Small intestine (tissue), 7 donors: ENCODE results near the gene KCMF1. TPM values are rescaled to one million over a fixed set of nuclear protein-coding genes. Genes with fewer than 3 reads are reported as not detected.

Experiments used
- DNase-seq, 2 donors: peaks; one replicate each; pipeline versions ENCODE4 v3.0.0 to v3.0.0-alpha.2; 2013
- FAIRE-seq: peaks from 2 replicates; lab custom pipeline; 2012; peaks lifted over from hg19 to GRCh38; lab: Jason Lieb, UNC
- H3K27ac ChIP-seq, 3 donors: one replicate each; pipeline ENCODE4 v1.5.1; 2013; ENCODE audit warnings: low read length in 2 of 3, mild to moderate bottlenecking in 2 of 3, control low read depth in 1 of 3, inconsistent platforms in 1 of 3, low read depth in 1 of 3, moderate library complexity in 1 of 3
- H3K27me3 ChIP-seq, 3 donors: one replicate each; pipeline ENCODE4 v1.6.1; 2013; ENCODE audit warnings: low read length in 3 of 3, inconsistent platforms in 1 of 3; ENCODE audit not compliant: control insufficient read depth in 3 of 3, insufficient read depth in 3 of 3
- H3K36me3 ChIP-seq, 3 donors: one replicate each; pipeline ENCODE4 v1.6.1; 2013; ENCODE audit warnings: low read length in 3 of 3, inconsistent platforms in 1 of 3, low read depth in 1 of 3, mild to moderate bottlenecking in 1 of 3, moderate library complexity in 1 of 3; ENCODE audit not compliant: control insufficient read depth in 3 of 3, insufficient read depth in 2 of 3
- H3K4me1 ChIP-seq, 3 donors: one replicate each; pipeline ENCODE4 v1.6.1; 2013; ENCODE audit warnings: low read length in 2 of 3, inconsistent platforms in 1 of 3, low read depth in 1 of 3, mild to moderate bottlenecking in 1 of 3, moderate library complexity in 1 of 3; ENCODE audit not compliant: control insufficient read depth in 3 of 3, insufficient read depth in 2 of 3
- H3K4me3 ChIP-seq, 3 donors: one replicate each; pipeline ENCODE4 v1.5.1; 2013; ENCODE audit warnings: low read length in 3 of 3, control low read depth in 1 of 3, inconsistent platforms in 1 of 3, low read depth in 1 of 3, mild to moderate bottlenecking in 1 of 3, moderate library complexity in 1 of 3
- H3K9me3 ChIP-seq, 2 donors: one replicate each; pipeline ENCODE4 v1.6.1; 2013; ENCODE audit warnings: low read depth in 1 of 2, low read length in 1 of 2; ENCODE audit not compliant: control insufficient read depth in 2 of 2, insufficient read depth in 1 of 2
- WGBS, 3 donors: extraction: QIAGEN DNeasy Blood & Tissue Kit; methylation state at CpG; one replicate each; pipeline ENCODE4 v1.1.7; 2013; 5-methylcytosine and 5-hydroxymethylcytosine counted together
- polyA plus RNA-seq, 4 donors: library from polyadenylated mRNA; stranded (reverse) in 3 of 4; unstranded in 1 of 4; fragments of 200-250 nt in 3 of 4; fragments of 120-200 nt in 1 of 4; gene quantifications; one replicate each; pipeline versions ENCODE4 v1.2.1 to v1.2.3, GENCODE V29; 2013
- donor health status: healthy with polysubstance abuse.
- donor health status: control.
- donor health status: control.
- donor health status: Bipolar disorder and iron deficiency.
- donor health status: healthy.

KCMF1 gene
- polyA plus RNA-seq, 4 donors, result 31.9 to 58.9 (median 44.8) TPM

GRCh38 chr2:84959095-84959565 lies 11.8 kb upstream of the KCMF1 start:
- 78 to 91% (median 81%) methylated on average over 10 of the region's 10 CpGs for WGBS, 3 donors
- H3K4me3 ChIP-seq, result no peak overlapping the region
- H3K27me3 ChIP-seq, result no peaks in the 10 kb centered on the region
- H3K36me3 ChIP-seq, result peaks cover 0 to 3% (median 0%) of the 10 kb centered on the region in 3 donors
- DNase-seq, result peak in 1 of 2 donors; percentile 42
- H3K27ac ChIP-seq, result peak overlapping the region in 2 of 3 donors; percentile 34 to 66
- no peaks in the 10 kb centered on the region for H3K9me3 ChIP-seq
- no peak for FAIRE-seq
- peaks cover 0 to 7% (median 7%) of the 10 kb centered on the region in 3 donors for H3K4me1 ChIP-seq

GRCh38 chr2:84959566-84960506 lies 11.1 kb upstream of the KCMF1 start:
- Histone ChIP-seq H3K4me3 (no peak overlapping the region), H3K4me1 (peaks cover 0 to 7% (median 7%) of the 10 kb centered on the region in 3 donors), H3K36me3 (peaks cover 0 to 6% (median 0%) of the 10 kb centered on the region in 3 donors), H3K9me3 (no peaks in the 10 kb centered on the region), H3K27me3 (no peaks in the 10 kb centered on the region), H3K27ac (no peak overlapping the region)
- DNase-seq, result no peak
- 52 to 63% (median 60%) methylated on average over 5 of the region's 5 CpGs for WGBS, 3 donors
- FAIRE-seq, result no peak

GRCh38 chr2:84962917-84963316 lies 8.0 kb upstream of the KCMF1 start:
- Histone ChIP-seq H3K36me3 (peaks cover 0 to 19% (median 0%) of the 10 kb centered on the region in 3 donors), H3K4me3 (no peak overlapping the region), H3K27ac (no peak overlapping the region), H3K9me3 (no peaks in the 10 kb centered on the region), H3K4me1 (peaks cover 0 to 7% (median 4%) of the 10 kb centered on the region in 3 donors), H3K27me3 (no peaks in the 10 kb centered on the region)
- WGBS, 3 donors, result 87 to 93% (median 90%) methylated on average over 4 of the region's 4 CpGs
- DNase-seq (no peak), FAIRE-seq (no peak)

- Histone ChIP-seq H3K36me3 (peaks cover 0 to 19% (median 0%) of the 10 kb centered on the region in 3 donors), H3K4me1 (peaks cover 0 to 7% (median 0%) of the 10 kb centered on the region in 3 donors), H3K9me3 (no peaks in the 10 kb centered on the region), H3K4me3 (no peak overlapping the region), H3K27me3 (no peaks in the 10 kb centered on the region), H3K27ac (no peak overlapping the region)
- DNase-seq (peak in 1 of 2 donors; percentile 10), FAIRE-seq (no peak)
- WGBS, 3 donors, result 24 to 66% (median 46%) methylated on average over 2 of the region's 2 CpGs
Measured at GRCh38 chr2:84963323-84963691, 7.7 kb upstream of the KCMF1 start.

- H3K9me3 ChIP-seq, result no peaks in the 10 kb centered on the region
- FAIRE-seq (no peak), DNase-seq (peak; percentile 64 to 93)
- no peak overlapping the region for H3K4me3 ChIP-seq
- no peaks in the 10 kb centered on the region for H3K27me3 ChIP-seq
- WGBS, 3 donors, result 66 to 79% (median 78%) methylated on average over 9 of the region's 9 CpGs
- peaks cover 0 to 10% (median 0%) of the 10 kb centered on the region in 3 donors for H3K4me1 ChIP-seq
- H3K36me3 ChIP-seq, result peaks cover 0 to 19% (median 0%) of the 10 kb centered on the region in 3 donors
- peak overlapping the region in 1 of 3 donors; percentile 24 for H3K27ac ChIP-seq
Measured at GRCh38 chr2:84963692-84964405, 7.1 kb upstream of the KCMF1 start.

GRCh38 chr2:84964406-84965191 lies 6.4 kb upstream of the KCMF1 start:
- H3K27ac ChIP-seq, result no peak overlapping the region
- WGBS, 3 donors, result 90 to 93% (median 92%) methylated on average over 9 of the region's 9 CpGs
- H3K4me3 ChIP-seq, result no peak overlapping the region
- H3K27me3 ChIP-seq, result no peaks in the 10 kb centered on the region
- H3K36me3 ChIP-seq, result peaks cover 0 to 19% (median 0%) of the 10 kb centered on the region in 3 donors
- H3K4me1 ChIP-seq, result peaks cover 0 to 16% (median 2%) of the 10 kb centered on the region in 3 donors
- no peak for DNase-seq
- no peak for FAIRE-seq
- H3K9me3 ChIP-seq, result no peaks in the 10 kb centered on the region

- Histone ChIP-seq H3K27me3 (no peaks in the 10 kb centered on the region), H3K4me1 (peaks cover 0 to 16% (median 2%) of the 10 kb centered on the region in 3 donors), H3K9me3 (no peaks in the 10 kb centered on the region), H3K27ac (no peak overlapping the region), H3K4me3 (no peak overlapping the region), H3K36me3 (peaks cover 0 to 19% (median 0%) of the 10 kb centered on the region in 3 donors)
- DNase-seq (no peak), FAIRE-seq (no peak)
Measured at GRCh38 chr2:84965192-84965516, 5.8 kb upstream of the KCMF1 start.

GRCh38 chr2:84965827-84966226 lies 5.1 kb upstream of the KCMF1 start:
- no peaks in the 10 kb centered on the region for H3K27me3 ChIP-seq
- FAIRE-seq (no peak), DNase-seq (no peak)
- peaks cover 0 to 16% (median 2%) of the 10 kb centered on the region in 3 donors for H3K4me1 ChIP-seq
- no peak overlapping the region for H3K4me3 ChIP-seq
- 91 to 96% (median 94%) methylated on average over 9 of the region's 9 CpGs for WGBS, 3 donors
- H3K9me3 ChIP-seq, result no peaks in the 10 kb centered on the region
- no peak overlapping the region for H3K27ac ChIP-seq
- H3K36me3 ChIP-seq, result peaks cover 0 to 19% (median 0%) of the 10 kb centered on the region in 3 donors
